HG02970 (cell line): ENCODE data around the gene KCTD7.
A peak's percentile ranks its signal among the peaks of the same experiment; 100 is the strongest.
"Not testable (repeated sequence)": the region's sequence is repeated elsewhere in the genome, so short reads cannot be mapped to it uniquely, and the experiment has no call there.

ENCODE experiments used
- ATAC-seq: cut with Tn5 transposase; IDR thresholded peaks from one replicate; pipeline ENCODE4 v1.9.1; 2021; ENCODE audit warnings: mild to moderate bottlenecking, moderate library complexity, moderate number of reproducible peaks; ENCODE audit not compliant: unreplicated experiment, low FRiP score

Gene KCTD7

GRCh38 chr7:66628361-66629221 is at the start of gene KCTD7:
Gene KCTD7, plus strand, starts transcription at chr7:66628881. Its CDS starts 184 bp downstream, at chr7:66629065.
- peak; percentile 92 for ATAC-seq

GRCh38 chr7:66580380-66580779 is 48.3 kb upstream of the KCTD7 start:
- not testable (repeated sequence) for ATAC-seq

- ATAC-seq = not testable (repeated sequence)
Measured at GRCh38 chr7:66582816-66583489, 45.7 kb upstream of the KCTD7 start.

- ATAC-seq = no peak
Measured at GRCh38 chr7:66583490-66584110, 45.1 kb upstream of the KCTD7 start.

GRCh38 chr7:66586181-66586580 is 42.5 kb upstream of the KCTD7 start:
- no peak for ATAC-seq

GRCh38 chr7:66588226-66588625 is 40.5 kb upstream of the KCTD7 start:
- not testable (repeated sequence) for ATAC-seq

- ATAC-seq = not testable (repeated sequence)
Measured at GRCh38 chr7:66588856-66589570, 39.7 kb upstream of the KCTD7 start.

GRCh38 chr7:66590302-66591057 is 38.2 kb upstream of the KCTD7 start:
- ATAC-seq = not testable (repeated sequence)

- ATAC-seq = not testable (repeated sequence)
Measured at GRCh38 chr7:66591058-66591798, 37.5 kb upstream of the KCTD7 start.

GRCh38 chr7:66591799-66592596 is 36.7 kb upstream of the KCTD7 start:
- ATAC-seq = peak; percentile 82

GRCh38 chr7:66592597-66593146 is 36.0 kb upstream of the KCTD7 start:
- ATAC-seq = not testable (repeated sequence)

- not testable (repeated sequence) for ATAC-seq
Measured at GRCh38 chr7:66594082-66594481, 34.6 kb upstream of the KCTD7 start.

GRCh38 chr7:66597461-66597860 is 31.2 kb upstream of the KCTD7 start:
- ATAC-seq = no peak

- no peak for ATAC-seq
Measured at GRCh38 chr7:66602159-66602558, 26.5 kb upstream of the KCTD7 start.

- ATAC-seq = no peak
Measured at GRCh38 chr7:66604198-66604597, 24.5 kb upstream of the KCTD7 start.

- not testable (repeated sequence) for ATAC-seq
Measured at GRCh38 chr7:66606540-66607291, 22.0 kb upstream of the KCTD7 start.

- ATAC-seq = no peak
Measured at GRCh38 chr7:66609176-66609575, 19.5 kb upstream of the KCTD7 start.
